Measurements from ENCODE around the gene A2M.
A peak's percentile ranks its signal among the peaks of the same experiment; 100 is the strongest.
"Not testable (repeated sequence)": the region's sequence is repeated elsewhere in the genome, so short reads cannot be mapped to it uniquely, and the experiment has no call there.

Gene A2M

GRCh38 chr12:9115731-9116559 lies at the start of gene A2M:
TSS of gene A2M (minus strand) at chr12:9115919. CDS start at chr12:9115849, 70 bp downstream.
- DNase-seq = no peak

DNA sequence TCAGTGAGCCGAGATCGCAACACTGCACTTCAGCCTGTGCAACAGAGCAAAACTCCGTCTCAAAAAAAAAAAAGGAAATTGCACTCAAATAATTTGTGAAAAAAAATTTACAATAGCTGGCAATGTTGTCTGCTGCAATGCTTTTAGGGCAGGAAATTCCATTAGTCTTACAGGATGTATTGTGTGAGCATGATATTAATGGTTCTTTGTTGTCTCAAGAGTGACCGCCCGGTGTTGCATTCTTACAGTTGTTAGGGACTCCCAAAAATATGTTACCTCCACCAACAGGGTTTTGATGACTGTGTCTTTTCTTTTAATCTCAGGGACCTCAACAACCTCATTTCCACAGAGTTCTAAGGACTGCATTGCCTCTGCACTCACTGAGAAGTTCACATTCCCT lies 47.7 kb upstream of the A2M start:
- no peak for DNase-seq

- no peak for DNase-seq
Measured at GRCh38 chr12:9156119-9156518, 40.4 kb upstream of the A2M start.

- no peak for DNase-seq
Measured at GRCh38 chr12:9149372-9149771, 33.7 kb upstream of the A2M start.

DNA sequence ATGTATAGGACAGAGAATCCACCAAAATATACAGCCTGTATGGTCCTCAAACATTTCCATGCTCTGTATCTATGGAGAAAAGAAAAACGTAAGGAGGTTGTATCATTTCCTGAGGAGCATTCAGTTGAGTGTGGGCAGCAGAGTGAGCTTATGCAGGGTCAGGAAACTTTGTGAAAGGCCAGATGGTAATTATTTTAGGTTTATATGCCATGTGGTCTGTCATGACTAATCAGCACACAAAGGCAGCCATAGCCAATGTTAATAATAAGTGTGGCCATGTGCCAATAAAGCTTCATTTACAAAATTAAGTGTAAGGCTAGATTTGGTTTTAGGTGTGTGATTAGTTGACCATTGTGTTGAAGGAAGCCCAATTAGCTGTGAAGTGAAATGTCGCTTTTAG lies 33.2 kb upstream of the A2M start:
- DNase-seq = no peak

GRCh38 chr12:9147461-9147860 lies 31.7 kb upstream of the A2M start:
- DNase-seq = no peak

DNA sequence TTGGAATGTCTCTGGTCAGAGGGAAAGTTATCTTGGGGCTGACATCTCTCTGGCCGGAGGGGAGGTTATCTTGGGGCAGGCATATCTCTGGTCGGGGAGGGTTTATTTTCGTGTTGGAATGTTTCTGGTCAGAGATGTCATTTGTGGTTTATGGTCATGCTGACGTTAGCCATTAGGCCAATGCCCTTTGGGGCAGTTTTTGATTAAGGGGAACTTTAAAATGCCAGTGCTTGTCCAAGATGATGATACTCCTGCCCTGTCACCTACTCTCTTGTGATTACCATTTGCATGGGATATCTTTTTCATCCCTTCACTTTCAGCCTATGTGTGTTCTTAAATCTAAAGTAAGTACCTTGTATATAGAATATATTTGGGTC lies 29.0 kb upstream of the A2M start:
- DNase-seq = no peak

- no peak for DNase-seq
Measured at GRCh38 chr12:9143929-9144729, 28.4 kb upstream of the A2M start.

DNA sequence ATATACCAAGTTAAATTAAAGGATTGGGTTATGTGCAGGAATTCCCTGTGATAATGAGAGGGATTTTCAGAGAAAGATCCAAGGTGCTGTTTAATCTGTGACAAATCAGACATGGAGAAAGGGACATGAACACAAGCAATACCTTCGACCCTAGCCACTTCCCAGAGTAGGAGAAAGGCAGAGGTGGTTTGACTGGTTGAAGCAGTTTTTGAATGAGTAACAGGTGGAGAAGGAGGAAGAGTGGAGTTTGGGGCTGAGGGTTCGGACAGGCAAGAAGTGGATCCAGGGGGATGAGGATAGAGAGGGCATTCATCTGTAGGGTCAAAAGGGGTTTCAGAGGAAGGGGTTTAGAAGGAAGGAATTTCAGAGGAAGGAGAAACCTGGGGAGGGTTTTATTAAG lies 27.4 kb upstream of the A2M start:
- no peak for DNase-seq

GRCh38 chr12:9139588-9140290 lies 24.0 kb upstream of the A2M start:
- DNase-seq = not testable (repeated sequence)

- no peak for DNase-seq
Measured at GRCh38 chr12:9135903-9136310, 20.2 kb upstream of the A2M start.

DNA sequence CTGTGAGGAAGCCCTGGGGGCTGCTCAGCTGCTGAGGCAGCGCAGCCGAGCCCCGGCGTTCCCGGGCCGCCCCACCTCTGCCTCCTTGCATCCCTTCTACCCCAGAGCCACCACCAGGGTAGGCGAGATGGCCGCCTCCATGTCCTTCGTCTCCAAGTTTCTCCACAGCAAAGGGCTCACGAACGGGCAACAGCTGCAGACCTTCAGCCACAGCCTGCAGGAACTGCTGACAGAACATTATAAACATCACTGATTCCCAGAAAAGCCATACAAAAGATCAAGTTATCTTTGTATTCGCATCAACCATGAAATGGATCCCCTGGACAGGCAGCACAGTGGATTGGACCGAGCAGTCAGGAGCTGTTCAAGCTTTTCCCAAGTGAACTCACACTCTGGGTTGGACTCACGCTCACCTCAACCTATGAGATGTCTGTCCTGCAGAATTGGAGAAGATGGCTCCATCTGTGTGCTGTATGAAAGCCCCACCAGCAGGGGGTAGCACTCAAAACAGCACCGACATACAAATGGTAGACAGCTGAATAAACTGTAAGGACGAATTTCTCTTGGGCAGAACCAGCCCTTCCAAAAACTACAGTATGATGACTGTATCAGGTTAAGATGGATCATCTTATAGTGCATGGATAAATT lies 19.4 kb upstream of the A2M start:
- peak; percentile 27 for DNase-seq

DNA sequence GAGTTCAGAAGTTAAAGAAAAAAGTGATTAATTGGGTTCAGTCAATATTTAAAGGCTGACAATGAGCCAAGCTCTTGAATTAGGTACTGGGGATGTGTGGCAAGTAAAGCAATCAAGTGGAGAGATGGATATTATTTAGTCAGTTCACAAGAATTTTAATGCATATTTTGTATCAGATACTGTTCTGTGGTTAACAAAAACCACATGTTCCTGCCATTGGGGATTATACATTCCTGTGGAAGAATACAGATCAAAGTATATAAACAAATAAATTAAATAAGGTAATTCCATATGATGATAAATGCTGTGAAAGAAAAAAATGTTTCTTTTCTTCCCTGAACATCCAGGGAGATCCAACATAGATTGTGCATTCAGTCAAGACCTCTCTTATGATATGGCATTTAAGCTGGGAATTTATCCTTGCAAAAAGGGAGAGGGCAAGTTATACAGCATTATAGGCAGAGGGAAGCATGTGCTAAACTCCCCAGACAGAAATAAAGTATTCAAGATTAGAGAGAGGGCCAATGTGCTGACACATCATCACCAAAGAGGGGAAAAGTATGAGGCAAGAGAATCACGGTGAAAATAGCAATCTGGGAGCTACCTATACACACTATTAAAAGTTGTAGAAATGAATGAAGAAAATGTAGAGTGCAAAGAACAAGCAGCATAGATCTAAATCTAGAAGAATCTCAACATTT lies 17.6 kb upstream of the A2M start:
- no peak for DNase-seq

GRCh38 chr12:9132008-9132535 lies 16.4 kb upstream of the A2M start:
- DNase-seq = no peak

- DNase-seq = no peak
Measured at GRCh38 chr12:9130244-9130643, 14.5 kb upstream of the A2M start.

- no peak for DNase-seq
Measured at GRCh38 chr12:9127936-9128663, 12.4 kb upstream of the A2M start.

GRCh38 chr12:9127484-9127883 lies 11.8 kb upstream of the A2M start:
- no peak for DNase-seq

- no peak for DNase-seq
Measured at GRCh38 chr12:9124383-9125031, 8.8 kb upstream of the A2M start.

GRCh38 chr12:9123781-9124382 lies 8.2 kb upstream of the A2M start:
- no peak for DNase-seq

- DNase-seq = no peak
Measured at GRCh38 chr12:9122091-9122609, 6.4 kb upstream of the A2M start.
